Measurements from ENCODE around the gene TMEM238L. TPM values are rescaled to one million over a fixed set of nuclear protein-coding genes. Genes with fewer than 3 reads are reported as not detected.

Gene TMEM238L
- total and polyA plus RNA-seq, 2 of the 8 experiments (the other 6 are each of a cell fraction or from before 2014, with no cell fraction given), result not detected

- no peak for FAIRE-seq
- Histone ChIP-seq H3K4me1 (replicated peaks in 1 of 4; ENCODE audit: control insufficient read depth in 3 of 4, insufficient read depth in 4 of 4, low read length in 3 of 4) (peaks cover 0 to 5% (median 0%) of the 10 kb centered on the region in 4 experiments; a peak in 2 of 7 replicates), H3K27me3 (replicated peaks in 1 of 4; ENCODE audit: control insufficient read depth in 3 of 4, extremely low read depth in 1 of 4, insufficient read depth in 3 of 4, low read length in 3 of 4) (no peaks in the 10 kb centered on the region), H3K79me2 (ENCODE audit: control insufficient read depth in 1 of 2, insufficient read depth in 2 of 2, low read length in 2 of 2) (no peaks in the 10 kb centered on the region), H3K14ac (ENCODE audit: insufficient read length) (no peak overlapping the region), H3K36me3 (ENCODE audit: control insufficient read depth in 2 of 4, insufficient read depth in 4 of 4, low read length in 3 of 4) (no peaks in the 10 kb centered on the region), H3K23ac (ENCODE audit: insufficient read length) (no peak overlapping the region), H3K9ac (replicated peaks in 1 of 4; ENCODE audit: extremely low read depth in 1 of 4, low read depth in 3 of 4, low read length in 3 of 4) (no peak overlapping the region), H2BK15ac (ENCODE audit: low read length) (no peak overlapping the region), H2BK5ac (ENCODE audit: low read depth, low read length) (no peak overlapping the region), H3K79me1 (ENCODE audit: low read depth, low read length) (no peaks in the 10 kb centered on the region), H2AK5ac (ENCODE audit: low read depth, low read length) (no peak overlapping the region), H4K91ac (replicated peaks; ENCODE audit: insufficient read length, low read length) (no peak overlapping the region), H3K23me2 (ENCODE audit: low read depth, low read length) (no peaks in the 10 kb centered on the region), H3K4ac (replicated peaks; ENCODE audit: insufficient read length, low read depth, low read length) (no peak overlapping the region), H4K8ac (ENCODE audit: extremely low read depth, insufficient read depth, low read length) (no peak overlapping the region), H3K4me2 (ENCODE audit: insufficient read depth in 1 of 2, low read depth in 2 of 2, low read length in 2 of 2) (no peak overlapping the region), H2BK12ac (ENCODE audit: low read depth, low read length) (no peak overlapping the region), H3K27ac (ENCODE audit: low read depth, low read length) (no peak overlapping the region), H3K18ac (ENCODE audit: extremely low read depth, low read length) (no peak overlapping the region), H2BK120ac (replicated peaks; ENCODE audit: low read depth, low read length) (no peak overlapping the region), H4K5ac (ENCODE audit: insufficient read length, low read depth, low read length) (no peak overlapping the region), H2BK20ac (ENCODE audit: low read length) (no peak overlapping the region), H2AFZ (ENCODE audit: low read length) (no peak overlapping the region), H3K9me3 (ENCODE audit: insufficient read depth in 2 of 2, low read depth in 1 of 2, low read length in 1 of 2) (no peaks in the 10 kb centered on the region), H3K56ac (replicated peaks; ENCODE audit: insufficient read length, low read depth, low read length) (no peak overlapping the region), H4K20me1 (replicated peaks in 1 of 2; ENCODE audit: control insufficient read depth in 1 of 2, insufficient read depth in 2 of 2, low read length in 2 of 2) (no peaks in the 10 kb centered on the region), H3K4me3 (ENCODE audit: extremely low read depth in 1 of 4, insufficient read depth in 2 of 4, low read depth in 3 of 4, low read length in 4 of 4) (no peak overlapping the region)
- WGBS, 2 experiments (ENCODE audit: extremely low coverage in 1 of 2, insufficient coverage in 1 of 2, insufficient read length in 1 of 2, insufficient replicate concordance in 2 of 2, low coverage in 1 of 2, low lambda C conversion rate in 2 of 2, missing lambda C conversion rate in 1 of 2), result 82% methylated on average over 7 of the region's 7 CpGs; no CpG with 5 or more reads in 1 of the 2 experiments
- ChIA-PET CTCF (ENCODE audit: partially characterized antibody) (interaction anchor here (0.6 to 7.4 kb wide), 5 partner anchors 9 to 1074 kb away, joined by 5 to 34 read pairs (median 9); no protein-coding TSS in a partner anchor), POLR2A (ENCODE audit: partially characterized antibody) (no interaction called here)
- DNase-seq (ENCODE audit: low read depth in 1 of 2, low spot score in 2 of 2), result no peak
- TF ChIP-seq RNF2 (IDR thresholded peaks at IDR 0.05; ENCODE audit: borderline replicate concordance, low read depth, low read length, missing control alignments, poor library complexity, severe bottlenecking) (no peak), TAF7 (optimal IDR thresholded peaks at IDR 0.05; ENCODE audit: borderline replicate concordance, low read depth, low read length) (no peak), MAFK (IDR thresholded peaks at IDR 0.05; ENCODE audit: low read depth, low read length) (no peak), EGR1 (IDR thresholded peaks at IDR 0.05; ENCODE audit: borderline replicate concordance, low read depth, low read length) (no peak), BRCA1 (IDR thresholded peaks at IDR 0.05; ENCODE audit: low read depth, low read length) (no peak), TAF1 (IDR thresholded peaks at IDR 0.05; ENCODE audit: low read depth, low read length) (no peak), POLR2AphosphoS5 (IDR thresholded peaks at IDR 0.05; ENCODE audit: low read depth, low read length) (no peak), GABPA (IDR thresholded peaks at IDR 0.05; ENCODE audit: borderline replicate concordance, insufficient read depth, low read length) (no peak), KDM5A (IDR thresholded peaks at IDR 0.05; ENCODE audit: low read length) (no peak), CREB1 (IDR thresholded peaks at IDR 0.05) (no peak), RAD21 (IDR thresholded peaks at IDR 0.05 in 1 of 2, conservative IDR thresholded peaks at IDR 0.05 in 1 of 2; ENCODE audit: low read depth in 2 of 2, low read length in 2 of 2) (no peak), SP2 (IDR thresholded peaks at IDR 0.05; ENCODE audit: low read length) (no peak), SIRT6 (IDR thresholded peaks at IDR 0.05; ENCODE audit: low read length) (no peak), SIX5 (IDR thresholded peaks at IDR 0.05; ENCODE audit: low read depth, low read length) (no peak), YY1 (IDR thresholded peaks at IDR 0.05; ENCODE audit: low read depth, low read length) (no peak)
These were observed 32.2 kb upstream of the TMEM238L start for GRCh38 chr17:10836145-10836544.
